Measurements from ENCODE around the gene MEX3A. TPM values are rescaled to one million over a fixed set of nuclear protein-coding genes. Genes with fewer than 3 reads are reported as not detected.

The MEX3A gene
- polyA plus RNA-seq, 1 donor (not counting 4 experiments of a cell fraction or from before 2014, with no cell fraction given), result 1.1 TPM

GRCh38 chr1:156056326-156056849, 25.9 kb downstream of the MEX3A start:
- Histone ChIP-seq H3K79me2 (ENCODE audit: control insufficient read depth, insufficient read depth, low read length) (peaks cover 40% of the 10 kb centered on the region), H3K9ac (ENCODE audit: control insufficient read depth, extremely low read depth, insufficient read depth, low read length) (no peak overlapping the region), H3K27ac (ENCODE audit: control insufficient read depth, insufficient read depth, low read length) (no peak overlapping the region), H3K4me3 (ENCODE audit: control insufficient read depth in 2 of 3, extremely low read depth in 1 of 3, insufficient read depth in 2 of 3, low read depth in 1 of 3, low read length in 3 of 3) (no peak overlapping the region), H4K20me1 (ENCODE audit: control insufficient read depth, extremely low read depth, insufficient read depth, low read length) (no peaks in the 10 kb centered on the region), H3K9me3 (ENCODE audit: control insufficient read depth, low read depth, low read length) (no peaks in the 10 kb centered on the region), H3K27me3 (ENCODE audit: control insufficient read depth, extremely low read depth, insufficient read depth, low read length) (no peaks in the 10 kb centered on the region), H3K36me3 (ENCODE audit: control insufficient read depth in 2 of 2, extremely low read depth in 1 of 2, insufficient read depth in 2 of 2, low read length in 2 of 2) (peaks cover 3 to 4% of the 10 kb centered on the region in 2 experiments), H3K9me1 (ENCODE audit: control insufficient read depth, extremely low read depth, insufficient read depth, low read length) (peaks cover 2% of the 10 kb centered on the region), H3K4me2 (ENCODE audit: control insufficient read depth, extremely low read depth, insufficient read depth, low read depth, low read length) (no peak overlapping the region), H2AFZ (ENCODE audit: control insufficient read depth, low read length) (no peak overlapping the region), H3K4me1 (ENCODE audit: control insufficient read depth, extremely low read depth, insufficient read depth, low read length) (peaks cover 13% of the 10 kb centered on the region)
- DNase-seq (ENCODE audit: low read depth, low spot score) (no peak), FAIRE-seq (no peak)
- dilution Hi-C loops (cut with MboI; ENCODE audit: extremely low pct_ligation_motif_present, low sequenced_read_pairs), result no loop called here
- TF ChIP-seq EZH2 (IDR thresholded peaks at IDR 0.05; ENCODE audit: low read length), result no peak

- TF ChIP-seq CTCF (optimal IDR thresholded peaks at IDR 0.05 in 1 of 3, IDR thresholded peaks at IDR 0.05 in 1 of 3, conservative IDR thresholded peaks at IDR 0.05 in 1 of 3; ENCODE audit: extremely low read depth in 1 of 3, insufficient read depth in 2 of 3, low read length in 3 of 3), result no peak
- TF ChIP-seq EZH2 (IDR thresholded peaks at IDR 0.05; ENCODE audit: low read length), result no peak
- H3K27ac ChIP-seq (ENCODE audit: control insufficient read depth, insufficient read depth, low read length), result peak overlapping the region; percentile 96
- DNase-seq (ENCODE audit: low read depth, low spot score) (no peak), FAIRE-seq (no peak)
- H3K4me2 ChIP-seq (ENCODE audit: control insufficient read depth, extremely low read depth, insufficient read depth, low read depth, low read length), result peak overlapping the region; percentile 99
- peaks cover 13% of the 10 kb centered on the region for H3K4me1 ChIP-seq (ENCODE audit: control insufficient read depth, extremely low read depth, insufficient read depth, low read length)
- no peaks in the 10 kb centered on the region for H3K27me3 ChIP-seq (ENCODE audit: control insufficient read depth, extremely low read depth, insufficient read depth, low read length)
- peaks cover 3 to 4% of the 10 kb centered on the region in 2 experiments for H3K36me3 ChIP-seq (ENCODE audit: control insufficient read depth in 2 of 2, extremely low read depth in 1 of 2, insufficient read depth in 2 of 2, low read length in 2 of 2)
- H3K4me3 ChIP-seq (ENCODE audit: control insufficient read depth in 2 of 3, extremely low read depth in 1 of 3, insufficient read depth in 2 of 3, low read depth in 1 of 3, low read length in 3 of 3), result peak overlapping the region; percentile 87 to 96 (median 90)
- dilution Hi-C loops (cut with MboI; ENCODE audit: extremely low pct_ligation_motif_present, low sequenced_read_pairs), result no loop called here
- H3K9me3 ChIP-seq (ENCODE audit: control insufficient read depth, low read depth, low read length), result no peaks in the 10 kb centered on the region
- peak overlapping the region; percentile 95 for H3K9ac ChIP-seq (ENCODE audit: control insufficient read depth, extremely low read depth, insufficient read depth, low read length)
- no peaks in the 10 kb centered on the region for H4K20me1 ChIP-seq (ENCODE audit: control insufficient read depth, extremely low read depth, insufficient read depth, low read length)
- H3K9me1 ChIP-seq (ENCODE audit: control insufficient read depth, extremely low read depth, insufficient read depth, low read length), result peaks cover 2% of the 10 kb centered on the region
- peak overlapping the region; percentile 89 for H2AFZ ChIP-seq (ENCODE audit: control insufficient read depth, low read length)
- peaks cover 35% of the 10 kb centered on the region for H3K79me2 ChIP-seq (ENCODE audit: control insufficient read depth, insufficient read depth, low read length)
Observed at GRCh38 chr1:156055281-156056048, 26.8 kb downstream of the MEX3A start.

Data from keratinocyte (primary cell).